GM21526 (cell line): ENCODE results near the gene LTC4S.
"Not testable (repeated sequence)": the region's sequence is repeated elsewhere in the genome, so short reads cannot be mapped to it uniquely, and the experiment has no call there.

Source experiments
- ATAC-seq: cut with Tn5 transposase; IDR thresholded peaks from one replicate; pipeline ENCODE4 v1.9.1; 2021; ENCODE audit warnings: moderate library complexity; ENCODE audit not compliant: unreplicated experiment, low FRiP score

LTC4S gene

GRCh38 chr5:179822059-179822432 lies 28.3 kb downstream of the LTC4S start:
- ATAC-seq = no peak

GRCh38 chr5:179822444-179822990 lies 28.7 kb downstream of the LTC4S start:
- ATAC-seq = no peak

GRCh38 chr5:179823937-179824744 lies 30.4 kb downstream of the LTC4S start:
- ATAC-seq = no peak

GRCh38 chr5:179824745-179825112 lies 30.9 kb downstream of the LTC4S start:
- no peak for ATAC-seq

- no peak for ATAC-seq
Measured at GRCh38 chr5:179825655-179826182, 31.9 kb downstream of the LTC4S start.

- no peak for ATAC-seq
Measured at GRCh38 chr5:179827680-179828079, 33.9 kb downstream of the LTC4S start.

- no peak for ATAC-seq
Measured at GRCh38 chr5:179828756-179829421, 35.1 kb downstream of the LTC4S start.

GRCh38 chr5:179829732-179830435 lies 36.1 kb downstream of the LTC4S start:
- ATAC-seq = no peak

GRCh38 chr5:179830818-179831468 lies 37.2 kb downstream of the LTC4S start:
- no peak for ATAC-seq

- no peak for ATAC-seq
Measured at GRCh38 chr5:179832039-179832745, 38.4 kb downstream of the LTC4S start.

- no peak for ATAC-seq
Measured at GRCh38 chr5:179833056-179833708, 39.4 kb downstream of the LTC4S start.

- ATAC-seq = no peak
Measured at GRCh38 chr5:179833709-179834070, 39.9 kb downstream of the LTC4S start.

GRCh38 chr5:179834120-179834519 lies 40.3 kb downstream of the LTC4S start:
- no peak for ATAC-seq

GRCh38 chr5:179834871-179835270 lies 41.1 kb downstream of the LTC4S start:
- ATAC-seq = not testable (repeated sequence)

- no peak for ATAC-seq
Measured at GRCh38 chr5:179836225-179837019, 42.6 kb downstream of the LTC4S start.

- no peak for ATAC-seq
Measured at GRCh38 chr5:179837076-179838011, 43.6 kb downstream of the LTC4S start.
